Endometrial microvascular endothelial cells (primary cell): ENCODE measurements around the gene DLGAP1. TPM values are rescaled to one million over a fixed set of nuclear protein-coding genes. Genes with fewer than 3 reads are reported as not detected.

Source experiments
- in situ Hi-C: cut with HindIII; loops from 2 replicates; pipeline ENCODE4 v1.10.0; 2017; ENCODE audit warnings: low sequenced_read_pairs, low pct_unique_long_range_greater_than_20kb; ENCODE audit errors: inconsistent ontology term
- total RNA-seq: library from RNA; depleted of rRNA; stranded (reverse); fragments of >200 nt; gene quantifications from one replicate; pipeline ENCODE4 v1.2.3, GENCODE V29; 2015; ENCODE audit errors: inconsistent ontology term

The DLGAP1 gene
- total RNA-seq, 1 donor from 2014 or later: not detected

DNA sequence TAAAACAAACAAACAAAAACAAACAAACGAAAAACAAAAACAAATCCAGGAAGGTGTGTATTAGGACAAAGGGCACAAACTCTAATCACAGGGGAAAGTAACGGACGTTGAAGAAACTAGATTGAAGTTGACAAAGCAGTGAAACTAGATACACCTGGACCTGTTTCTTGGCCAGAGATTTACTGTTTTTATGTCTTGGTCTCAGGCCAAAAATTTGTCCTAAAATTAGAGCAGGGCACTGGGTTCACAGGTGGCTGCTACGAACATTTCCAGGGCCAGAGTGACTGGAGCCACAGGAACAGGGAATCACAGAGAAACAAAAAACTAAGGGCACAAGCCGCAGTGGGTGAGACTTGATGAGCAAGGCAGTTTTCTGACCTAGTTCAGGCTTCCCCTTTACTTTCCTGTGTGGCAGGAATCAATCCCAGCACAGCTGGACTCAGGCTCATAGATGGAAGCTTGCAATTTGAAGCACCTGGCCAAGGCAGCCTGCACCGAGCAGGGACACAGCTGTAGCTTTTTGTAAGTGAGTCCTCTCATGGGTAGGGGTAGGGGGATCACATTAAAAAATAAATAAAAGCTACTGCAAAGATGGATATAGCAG, 329.4 kb downstream of the DLGAP1 start:
- in situ Hi-C loops: no loop called here

DNA sequence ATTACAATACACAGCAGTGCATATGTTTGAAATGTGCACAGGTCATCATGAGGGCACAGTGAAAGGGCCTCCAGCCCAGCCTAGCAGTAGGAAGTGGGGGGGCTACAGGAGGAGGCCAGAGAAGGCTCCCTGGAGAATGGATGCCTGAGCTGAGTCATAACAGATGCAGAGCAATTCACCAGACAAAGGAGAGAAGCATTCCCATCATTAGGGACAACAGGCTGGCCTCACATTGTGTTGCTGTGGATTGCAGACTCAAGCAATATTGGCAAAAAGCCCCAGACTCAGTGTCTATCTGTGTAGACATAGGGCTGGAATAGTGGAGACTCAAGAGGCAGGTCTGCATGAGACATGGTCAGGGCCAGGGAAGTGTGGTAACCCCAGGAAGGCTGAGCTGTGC, 329.9 kb downstream of the DLGAP1 start:
- in situ Hi-C loops: no loop called here

DNA sequence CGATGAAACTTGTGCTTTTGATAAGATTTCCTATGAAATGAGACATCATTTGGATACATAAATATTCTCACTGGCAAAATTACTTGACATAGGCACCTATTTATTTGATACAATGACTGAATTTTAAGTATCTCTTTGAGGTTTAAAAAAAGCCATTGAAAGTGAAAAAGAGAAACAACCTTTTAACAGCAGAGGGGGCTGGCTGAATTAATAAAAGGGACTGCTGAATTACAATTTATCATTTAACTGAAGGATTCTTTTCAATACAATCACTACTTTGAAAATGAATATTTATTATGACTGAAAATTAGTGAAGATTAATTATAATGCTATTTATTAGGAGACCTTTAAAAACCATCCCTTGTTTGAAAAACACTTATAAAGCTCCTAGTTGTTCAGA, 335.3 kb downstream of the DLGAP1 start:
- in situ Hi-C loops: no loop called here

DNA sequence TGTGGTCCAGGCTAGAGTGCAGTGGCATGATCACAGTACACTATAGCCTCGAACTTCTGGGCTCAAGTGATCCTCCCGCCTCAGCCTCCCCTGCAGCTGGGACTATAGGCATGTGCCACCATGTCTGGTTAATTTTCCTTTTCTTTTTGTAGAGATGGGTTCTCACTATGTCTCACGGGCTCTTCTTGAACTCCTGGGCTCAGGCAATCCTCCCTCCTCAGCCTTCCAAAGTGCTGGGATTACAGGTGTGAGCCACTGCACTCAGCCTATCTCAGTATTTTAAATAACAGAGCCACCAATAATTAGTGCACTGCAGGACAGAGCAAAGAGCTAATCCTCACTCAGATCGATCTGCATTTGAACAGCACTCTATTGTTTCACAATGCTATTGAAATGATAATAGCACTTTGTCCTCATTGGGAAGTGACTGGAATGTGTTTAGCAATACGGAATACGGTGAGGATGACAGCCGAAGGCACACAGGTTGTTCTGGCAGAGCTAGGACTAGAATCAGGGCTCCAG, 335.9 kb downstream of the DLGAP1 start:
- in situ Hi-C loops: no loop called here

DNA sequence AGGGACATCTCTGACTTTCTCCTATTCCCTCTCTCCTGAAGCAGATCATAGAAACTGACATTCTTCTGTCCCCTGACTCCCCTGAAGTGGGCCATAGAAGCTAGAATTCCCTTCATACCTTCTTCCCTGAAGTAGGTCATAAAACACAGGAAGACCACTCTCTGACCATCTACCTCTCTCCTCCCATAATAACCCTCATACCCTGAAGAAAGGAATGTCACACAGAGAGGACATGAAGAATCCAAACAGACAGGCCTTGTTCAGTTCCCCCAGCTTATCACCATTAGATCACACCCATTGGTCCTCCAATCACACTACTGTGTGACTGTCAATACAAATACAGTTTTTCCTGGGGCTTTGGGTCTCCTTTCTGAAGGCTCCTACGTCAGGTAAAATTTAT, 347.1 kb downstream of the DLGAP1 start:
- in situ Hi-C loops: no loop called here

DNA sequence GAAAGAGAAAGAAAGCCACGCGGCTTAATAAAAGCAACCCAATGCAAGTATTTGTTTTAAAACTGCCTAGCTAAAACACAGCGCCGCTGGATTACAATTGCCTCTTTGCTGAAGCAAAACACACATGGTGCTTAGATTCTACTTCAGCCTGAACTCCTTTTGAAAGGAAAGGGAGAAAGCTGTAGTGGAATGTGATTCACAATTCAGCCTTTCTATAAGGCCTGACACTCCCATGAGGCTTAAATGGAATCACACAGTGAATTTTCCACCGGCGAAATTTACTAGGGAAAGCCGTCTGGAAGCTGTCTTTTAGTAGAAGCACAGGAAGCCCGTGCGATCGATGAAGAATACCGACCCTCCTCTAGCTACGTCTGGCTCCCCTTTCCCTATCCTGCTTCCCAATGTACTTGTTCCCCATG, 348.0 kb downstream of the DLGAP1 start:
- in situ Hi-C loops: no loop called here

DNA sequence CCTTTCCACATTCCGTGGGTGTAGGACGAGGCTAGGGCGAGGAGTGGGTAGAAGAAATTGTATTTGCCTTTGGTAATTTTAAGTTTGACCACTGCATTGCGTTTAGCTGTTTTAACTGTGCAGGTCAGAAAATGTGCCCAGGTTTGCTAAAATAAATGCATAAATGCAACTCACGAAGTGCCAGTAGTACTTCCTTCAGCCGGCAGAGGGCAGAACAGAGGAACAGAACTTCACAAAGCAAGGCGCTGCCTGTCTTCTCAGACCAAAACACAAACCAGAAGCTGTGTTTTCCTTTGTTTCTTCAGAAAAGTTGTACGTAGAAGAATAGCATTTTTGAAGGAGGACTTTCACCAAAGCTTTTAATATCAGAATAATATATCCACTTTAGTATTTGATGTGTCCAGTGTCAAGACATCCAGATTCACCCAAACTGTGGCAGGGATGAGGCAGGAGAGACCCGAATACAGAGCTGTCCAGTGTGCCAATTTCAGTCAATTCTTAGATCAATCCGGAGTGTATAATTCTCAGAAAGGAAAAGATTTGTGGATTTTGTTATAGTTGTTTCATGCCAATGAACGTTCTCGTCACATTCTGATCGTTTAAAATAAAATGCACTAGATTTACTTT, 348.6 kb downstream of the DLGAP1 start:
- in situ Hi-C loops: no loop called here

DNA sequence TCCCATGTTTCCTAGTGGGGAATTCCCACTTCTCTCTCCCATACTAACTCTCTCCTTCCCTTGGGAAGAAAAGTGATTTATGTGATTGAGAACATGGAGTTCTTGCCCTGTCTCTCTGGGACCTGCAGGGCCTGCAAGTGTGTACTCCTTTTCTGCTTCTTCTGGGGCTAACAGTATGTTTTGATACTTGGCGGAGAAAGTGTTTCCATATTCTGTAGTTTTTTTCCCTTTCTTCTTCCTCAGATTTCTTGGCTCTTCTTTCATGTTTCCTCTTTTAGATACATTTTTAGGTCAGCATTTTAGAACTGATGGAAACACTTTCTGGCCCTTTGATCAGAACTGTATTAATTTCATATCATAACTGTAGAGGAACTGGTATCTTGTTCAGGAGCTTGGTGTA, 352.2 kb downstream of the DLGAP1 start:
- in situ Hi-C loops: no loop called here

DNA sequence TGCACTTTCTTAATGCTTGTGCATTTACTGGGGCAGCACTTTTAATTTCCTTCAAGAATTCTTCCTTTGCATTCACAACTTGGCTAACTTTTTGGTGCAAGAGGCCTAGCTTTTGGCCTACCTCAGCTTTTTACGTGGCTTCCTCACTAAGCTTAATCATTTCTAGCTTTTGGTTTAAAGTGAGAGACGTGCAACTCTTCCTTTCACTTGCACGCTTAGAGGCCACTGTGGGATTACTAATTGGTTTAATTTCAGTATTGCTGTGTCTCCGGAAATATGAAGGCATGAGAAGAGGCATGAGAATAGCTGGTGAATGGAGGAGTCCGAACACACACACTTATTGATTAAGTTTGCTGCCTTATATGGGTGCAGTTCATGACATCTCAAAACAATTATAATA, 354.1 kb downstream of the DLGAP1 start:
- in situ Hi-C loops: no loop called here

DNA sequence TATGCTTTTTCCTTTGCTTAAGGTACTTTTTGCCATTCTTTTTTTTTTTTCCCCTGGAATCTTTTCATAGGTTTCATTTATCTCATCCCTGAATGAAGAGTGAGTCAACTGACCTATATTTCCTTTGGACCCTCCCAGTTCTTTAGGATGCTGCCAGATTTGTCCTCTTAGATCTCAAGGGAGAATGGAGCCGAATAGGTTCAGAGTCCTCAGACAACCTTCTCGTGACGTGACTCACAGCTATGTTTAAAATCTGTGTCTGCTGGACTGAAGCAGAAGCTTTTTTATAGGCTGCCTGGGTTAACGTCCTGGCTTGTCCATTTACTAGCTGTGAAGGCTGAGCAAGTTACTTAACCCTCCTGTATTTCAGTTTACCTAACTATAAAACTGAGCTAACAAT, 358.6 kb downstream of the DLGAP1 start:
- in situ Hi-C loops: no loop called here

DNA sequence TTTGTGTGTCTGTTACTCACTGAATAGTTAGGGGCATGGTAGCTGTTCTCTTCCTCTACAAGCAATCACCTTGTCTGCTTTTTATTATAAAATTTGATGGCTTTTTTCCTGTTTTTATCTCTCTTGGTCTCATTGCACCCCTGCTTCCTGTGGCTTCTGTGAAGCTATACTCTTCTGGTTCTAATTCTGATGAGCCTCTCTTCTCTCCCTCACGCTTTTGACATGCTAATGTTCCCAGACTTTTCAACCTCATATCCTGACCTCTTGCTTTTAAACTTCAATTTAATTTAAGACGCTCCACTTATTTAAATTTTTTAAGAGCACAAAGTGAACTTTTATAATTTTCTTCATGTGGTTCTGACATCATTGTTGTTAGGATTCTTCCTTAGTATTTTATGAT, 361.4 kb downstream of the DLGAP1 start:
- in situ Hi-C loops: no loop called here

DNA sequence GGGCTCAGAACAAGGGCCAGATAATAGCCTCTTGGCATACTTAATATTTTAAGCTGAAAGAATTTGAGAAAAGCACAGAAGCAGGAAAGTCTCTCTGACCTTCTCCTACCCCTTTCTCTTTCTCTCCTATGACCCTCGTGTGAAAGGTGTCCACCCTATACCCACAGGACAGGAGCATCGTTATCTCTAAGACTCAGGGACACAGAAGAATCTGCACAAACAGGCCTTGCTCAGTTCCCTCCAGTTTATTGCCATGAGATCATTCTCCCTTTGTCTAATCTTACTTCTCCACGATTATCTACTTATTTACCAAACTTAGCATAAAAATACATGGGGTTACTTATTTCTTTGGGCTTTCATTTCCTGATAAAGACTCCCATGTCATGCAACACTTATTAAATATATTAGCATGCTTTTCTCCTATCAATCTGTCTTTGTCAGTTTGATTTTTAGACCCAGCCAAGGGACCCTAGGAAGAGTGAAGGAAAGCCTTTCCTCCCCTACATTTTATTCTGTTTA, 370.7 kb downstream of the DLGAP1 start:
- in situ Hi-C loops: no loop called here

DNA sequence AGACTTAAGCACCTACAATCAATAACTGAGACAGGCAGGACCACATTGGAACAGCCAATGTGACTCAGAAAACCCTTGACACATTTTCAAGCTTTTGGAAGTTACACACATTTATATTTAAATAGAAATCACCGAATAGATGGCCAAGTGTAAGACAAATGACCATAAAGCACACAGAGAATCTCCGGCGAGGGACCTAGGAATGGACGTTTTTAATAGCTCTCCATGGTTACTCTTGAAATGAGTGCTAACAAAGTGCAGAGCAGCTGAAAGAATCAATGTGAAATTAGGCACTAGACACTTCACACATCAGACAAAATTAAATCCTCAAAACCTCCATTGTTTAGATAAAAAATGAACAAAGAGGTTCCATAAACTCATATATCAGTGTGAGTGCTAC, 376.9 kb downstream of the DLGAP1 start:
- in situ Hi-C loops: no loop called here

DNA sequence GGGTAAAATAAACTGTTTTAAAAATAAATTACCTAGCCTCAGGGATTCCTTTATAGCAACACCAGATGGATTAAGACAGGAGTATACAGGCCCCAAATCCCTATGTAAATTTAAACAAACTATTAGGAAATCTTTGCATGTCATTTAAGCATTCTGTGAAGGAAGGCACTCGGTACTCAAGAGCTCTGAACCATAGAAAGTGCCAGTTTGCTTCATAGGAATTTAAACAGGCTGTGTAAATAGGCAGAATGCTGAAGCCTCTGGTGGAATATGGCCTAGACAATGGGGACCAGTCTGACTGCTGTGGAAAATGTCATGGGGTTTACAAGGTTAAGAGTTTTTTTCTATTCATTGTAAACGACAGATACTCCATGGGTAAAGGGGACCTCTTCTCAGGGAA, 377.4 kb downstream of the DLGAP1 start:
- in situ Hi-C loops: no loop called here

DNA sequence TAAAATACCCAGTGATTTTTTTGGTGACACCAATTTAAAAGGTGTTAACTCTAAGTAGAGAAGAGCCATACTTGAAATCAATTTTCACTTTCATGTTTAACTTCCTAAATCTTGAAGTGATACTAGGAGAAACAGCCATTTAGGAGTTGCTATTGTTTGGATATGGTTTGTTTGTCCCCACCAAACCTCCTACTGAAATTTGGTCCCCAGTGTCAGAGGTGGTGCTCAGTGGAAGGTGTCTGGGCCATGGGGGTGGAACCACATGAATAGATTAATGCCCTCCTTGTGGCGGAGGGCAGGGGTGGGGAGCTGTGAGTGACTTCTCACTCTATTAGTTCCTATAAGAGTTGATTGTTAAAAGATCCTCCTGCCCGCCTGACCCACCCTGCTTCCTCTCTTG, 377.9 kb downstream of the DLGAP1 start:
- in situ Hi-C loops: no loop called here

DNA sequence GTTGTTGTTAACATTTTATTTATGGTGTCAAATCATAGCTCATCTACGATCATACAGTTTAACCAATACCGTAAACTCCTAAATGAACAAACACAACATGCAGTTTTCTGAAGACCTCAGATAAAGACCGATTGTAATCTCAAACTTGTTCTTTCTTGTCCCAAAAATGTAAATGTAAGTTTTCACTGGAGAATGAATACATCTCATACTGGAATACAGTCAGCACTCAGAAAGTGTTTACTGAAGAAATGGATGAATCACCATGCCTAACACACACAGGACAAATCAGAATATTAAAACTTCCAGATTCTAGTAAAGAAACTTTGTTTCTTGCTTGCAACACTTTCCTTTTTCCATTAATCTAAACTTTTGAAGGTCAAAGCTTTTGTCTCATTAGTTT, 380.5 kb downstream of the DLGAP1 start:
- in situ Hi-C loops: no loop called here

DNA sequence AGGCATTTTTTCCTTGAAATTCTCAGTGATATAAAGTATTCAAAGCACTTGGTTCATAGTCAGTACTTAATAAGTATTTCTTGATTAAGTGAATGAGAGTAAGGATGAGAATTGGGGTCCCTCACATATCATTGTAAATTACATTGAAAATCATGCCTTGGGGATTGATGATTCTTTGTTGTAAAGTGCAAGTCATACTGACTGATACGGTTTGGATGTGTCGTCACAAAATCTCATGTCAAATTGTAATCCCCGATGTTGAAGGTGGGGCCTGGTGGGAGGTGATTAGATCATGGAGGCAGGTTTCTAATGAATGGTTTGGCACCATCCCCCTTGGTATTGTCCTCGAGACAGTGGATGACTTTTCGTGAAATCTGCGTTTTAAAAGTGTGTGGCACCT, 385.9 kb downstream of the DLGAP1 start:
- in situ Hi-C loops: no loop called here

DNA sequence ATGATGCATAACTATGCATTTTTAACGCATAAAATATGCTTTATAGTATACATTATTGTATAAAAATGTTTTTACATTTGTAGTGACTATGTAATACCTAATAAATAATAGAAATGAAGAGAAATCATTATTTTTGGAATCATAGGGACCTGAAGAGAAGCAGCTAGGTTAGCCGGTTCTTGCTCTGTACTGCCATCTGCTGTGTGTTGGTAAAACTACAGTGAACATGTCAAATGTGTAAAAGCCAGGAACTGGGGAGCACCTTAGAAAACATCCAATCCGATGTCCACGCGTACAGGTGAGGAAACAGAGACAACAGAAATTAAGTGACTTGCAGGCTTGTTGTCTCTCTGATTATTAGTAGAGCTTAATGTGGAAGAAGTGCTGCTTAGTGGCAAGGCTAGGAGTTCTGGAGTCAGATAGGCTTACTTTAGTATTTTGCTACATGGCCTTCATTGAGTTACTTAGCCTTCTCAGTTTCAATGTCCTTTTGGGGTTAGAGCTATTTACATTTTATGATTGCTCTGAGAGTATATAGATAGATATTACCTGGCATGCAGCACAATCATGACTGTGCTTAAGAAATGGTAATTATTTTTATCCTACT, 386.5 kb downstream of the DLGAP1 start:
- in situ Hi-C loops: no loop called here

DNA sequence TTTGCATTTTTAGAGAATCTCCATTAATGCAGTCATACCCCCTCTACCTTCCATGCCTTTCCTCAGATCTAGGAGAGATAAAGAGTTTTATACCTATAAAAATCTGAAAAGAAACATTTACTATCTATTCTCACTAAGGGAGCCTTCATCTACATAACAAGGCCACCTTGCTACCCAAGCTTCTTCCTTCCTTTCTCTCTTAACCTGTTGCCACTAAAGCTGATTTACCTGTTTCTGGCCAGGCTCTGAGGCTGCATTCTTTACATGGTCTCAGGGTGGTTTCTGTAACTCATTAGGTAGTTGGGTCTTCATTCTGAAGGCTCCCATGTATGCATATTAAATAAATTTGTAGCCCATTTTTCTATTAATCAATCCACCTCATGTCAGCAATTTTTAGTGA, 391.6 kb downstream of the DLGAP1 start:
- in situ Hi-C loops: no loop called here
